Measurements from ENCODE around the gene SH3BP4. TPM values are rescaled to one million over a fixed set of nuclear protein-coding genes. Genes with fewer than 3 reads are reported as not detected.

The SH3BP4 gene
- total and polyA plus RNA-seq, 2 donors (not counting 1 experiment from before 2014, with no cell fraction given), result 1.00 to 1.3 TPM

- TF ChIP-seq EZH2 (IDR thresholded peaks at IDR 0.05; ENCODE audit: borderline replicate concordance, insufficient read depth, low read depth, low read length, poor library complexity, severe bottlenecking) (no peak), CTCF (IDR thresholded peaks at IDR 0.05) (no peak)
- H3K79me2 ChIP-seq (ENCODE audit: control insufficient read depth, insufficient read depth, low read length), result no peaks in the 10 kb centered on the region
- H3K9me3 Mint-ChIP-seq (ENCODE audit: insufficient read depth), result no peaks in the 10 kb centered on the region
- DNase-seq, result no peak
- H3K27me3 Mint-ChIP-seq, result peaks cover 19% of the 10 kb centered on the region
- 94% methylated on average over 3 of the region's 9 CpGs for WGBS (ENCODE audit: insufficient coverage)
- H3K4me1 ChIP-seq (ENCODE audit: control insufficient read depth in 2 of 2, insufficient read depth in 2 of 2, low read length in 2 of 2), result peaks cover 0 to 11% of the 10 kb centered on the region in 2 donors
- H3K4me3 ChIP-seq (ENCODE audit: control extremely low read depth in 1 of 5, extremely low read depth in 1 of 5, insufficient read depth in 1 of 5, low read depth in 2 of 5, low read length in 4 of 5), result no peak overlapping the region
- H3K9ac ChIP-seq (ENCODE audit: low read length), result no peak overlapping the region
- no peaks in the 10 kb centered on the region for H3K4me1 Mint-ChIP-seq
- H2AFZ ChIP-seq (ENCODE audit: insufficient read depth, low read depth, low read length, poor library complexity, severe bottlenecking), result no peak overlapping the region
- H3K9me3 ChIP-seq (ENCODE audit: control extremely low read depth in 1 of 3, control insufficient read depth in 2 of 3, insufficient read depth in 1 of 3, low read length in 2 of 3), result peaks cover 0 to 6% (median 4%) of the 10 kb centered on the region in 3 donors
- H3K27ac Mint-ChIP-seq, result no peak overlapping the region
- no peak overlapping the region for H3K27ac ChIP-seq (ENCODE audit: low read length in 2 of 2)
- no peak for ATAC-seq (ENCODE audit: low read depth)
- no peaks in the 10 kb centered on the region for H3K36me3 ChIP-seq (replicated peaks in 1 of 2; ENCODE audit: control extremely low read depth in 1 of 2, control insufficient read depth in 1 of 2, extremely low read depth in 1 of 2, insufficient read depth in 2 of 2, low read length in 1 of 2)
- ChIA-PET POLR2A (no interaction called here), CTCF (no interaction called here)
- H3K27me3 ChIP-seq (replicated peaks in 1 of 4; ENCODE audit: control extremely low read depth in 1 of 4, control insufficient read depth in 3 of 4, insufficient read depth in 4 of 4, low read length in 3 of 4), result peaks cover 0 to 5% (median 0%) of the 10 kb centered on the region in 4 experiments
- no peak overlapping the region for H3K4me2 ChIP-seq (replicated peaks; ENCODE audit: low read depth, low read length, poor library complexity, severe bottlenecking)
- intact Hi-C loops (cut with micrococcal nuclease), result no loop called here
- no peaks in the 10 kb centered on the region for H4K20me1 ChIP-seq (ENCODE audit: control insufficient read depth, insufficient read depth, low read length, poor library complexity, severe bottlenecking)
- no peak overlapping the region for H3K4me3 Mint-ChIP-seq
Measured at GRCh38 chr2:234979204-234980167, 27.7 kb downstream of the SH3BP4 start.
